HUES48 (cell line): Measurements from ENCODE around the gene GDA.

ENCODE experiments used
- H3K27ac ChIP-seq: one replicate; pipeline ENCODE4 v1.7.0; 2013; ENCODE audit warnings: low read depth, low read length, inconsistent platforms
- H3K27me3 ChIP-seq: 2 replicates; pipeline ENCODE4 v1.6.1; 2013; ENCODE audit warnings: mild to moderate bottlenecking, low read length; ENCODE audit not compliant: control insufficient read depth, insufficient read depth
- H3K36me3 ChIP-seq: 2 replicates; pipeline ENCODE4 v1.6.1; 2013; ENCODE audit warnings: low read length; ENCODE audit not compliant: control insufficient read depth, insufficient read depth
- H3K4me1 ChIP-seq: 2 replicates; pipeline ENCODE4 v1.6.1; 2013; ENCODE audit warnings: mild to moderate bottlenecking, low read length; ENCODE audit not compliant: control insufficient read depth, insufficient read depth
- H3K4me3 ChIP-seq: 2 replicates; pipeline ENCODE4 v1.5.1; 2013; ENCODE audit warnings: mild to moderate bottlenecking, low read depth, low read length
- H3K9ac ChIP-seq: 2 replicates; pipeline ENCODE4 v1.6.1; 2013; ENCODE audit warnings: mild to moderate bottlenecking, low read depth, low read length, moderate library complexity
- H3K9me3 ChIP-seq: 2 replicates; pipeline ENCODE4 v1.6.1; 2013; ENCODE audit warnings: low read length; ENCODE audit not compliant: control insufficient read depth, insufficient read depth

The GDA gene

DNA sequence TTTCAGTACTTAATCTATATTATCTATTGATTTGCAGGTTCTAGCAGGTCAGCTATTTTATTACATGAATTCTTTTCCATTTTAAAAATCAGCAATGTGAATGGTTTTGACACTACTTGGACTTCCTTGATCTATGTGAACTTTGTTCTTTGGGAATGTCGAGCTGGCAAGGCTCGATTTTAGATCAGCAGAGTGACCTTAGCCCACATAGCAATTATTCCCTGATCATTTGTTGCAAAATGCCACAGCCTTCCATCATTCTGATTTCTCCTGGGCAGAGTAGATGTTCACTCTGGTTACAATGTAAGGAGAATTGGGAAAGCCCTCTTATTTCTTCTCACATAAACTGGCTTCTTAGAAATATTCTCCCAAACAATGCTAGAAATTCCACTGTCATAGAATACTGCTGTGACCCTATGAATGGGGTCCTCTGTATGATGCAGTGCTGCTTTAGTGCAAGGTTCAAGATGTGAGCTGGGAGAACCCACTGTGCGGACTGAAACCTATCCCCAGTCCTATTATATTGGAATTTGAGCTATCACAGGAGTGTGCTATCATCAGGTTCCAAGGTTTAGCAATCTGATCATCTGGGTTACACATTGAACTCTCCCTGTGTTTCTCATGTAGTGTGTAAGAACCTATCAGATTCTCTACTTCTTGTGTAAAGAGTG lies 15.7 kb upstream of the GDA start:
- no peaks in the 10 kb centered on the region for H3K9me3 ChIP-seq
- H3K4me3 ChIP-seq: no peak overlapping the region
- no peak overlapping the region for H3K9ac ChIP-seq
- H3K4me1 ChIP-seq: no peaks in the 10 kb centered on the region
- no peak overlapping the region for H3K27ac ChIP-seq
- no peaks in the 10 kb centered on the region for H3K36me3 ChIP-seq
- H3K27me3 ChIP-seq: no peaks in the 10 kb centered on the region

DNA sequence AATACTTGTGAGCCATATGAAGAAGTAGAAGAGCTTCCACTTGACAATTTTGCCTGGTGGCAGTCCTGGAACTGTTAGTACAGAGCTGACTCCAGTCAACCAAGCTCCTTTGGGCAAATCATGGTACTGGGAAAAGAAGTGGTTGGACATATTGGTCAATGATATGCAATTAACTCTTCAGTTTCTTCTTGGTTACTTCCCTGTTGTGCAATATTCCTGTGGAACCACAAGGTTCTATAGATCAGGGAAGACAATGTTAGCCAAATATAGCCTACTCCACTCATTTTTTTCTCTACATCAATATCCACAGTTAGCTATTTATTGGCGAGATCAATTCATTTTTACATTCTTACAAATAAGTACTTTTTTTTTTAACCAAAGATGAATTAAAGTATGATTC lies 14.4 kb upstream of the GDA start:
- Histone ChIP-seq H3K27me3 (no peaks in the 10 kb centered on the region), H3K4me3 (no peak overlapping the region), H3K4me1 (no peaks in the 10 kb centered on the region), H3K36me3 (no peaks in the 10 kb centered on the region), H3K9me3 (no peaks in the 10 kb centered on the region), H3K9ac (no peak overlapping the region), H3K27ac (no peak overlapping the region)

DNA sequence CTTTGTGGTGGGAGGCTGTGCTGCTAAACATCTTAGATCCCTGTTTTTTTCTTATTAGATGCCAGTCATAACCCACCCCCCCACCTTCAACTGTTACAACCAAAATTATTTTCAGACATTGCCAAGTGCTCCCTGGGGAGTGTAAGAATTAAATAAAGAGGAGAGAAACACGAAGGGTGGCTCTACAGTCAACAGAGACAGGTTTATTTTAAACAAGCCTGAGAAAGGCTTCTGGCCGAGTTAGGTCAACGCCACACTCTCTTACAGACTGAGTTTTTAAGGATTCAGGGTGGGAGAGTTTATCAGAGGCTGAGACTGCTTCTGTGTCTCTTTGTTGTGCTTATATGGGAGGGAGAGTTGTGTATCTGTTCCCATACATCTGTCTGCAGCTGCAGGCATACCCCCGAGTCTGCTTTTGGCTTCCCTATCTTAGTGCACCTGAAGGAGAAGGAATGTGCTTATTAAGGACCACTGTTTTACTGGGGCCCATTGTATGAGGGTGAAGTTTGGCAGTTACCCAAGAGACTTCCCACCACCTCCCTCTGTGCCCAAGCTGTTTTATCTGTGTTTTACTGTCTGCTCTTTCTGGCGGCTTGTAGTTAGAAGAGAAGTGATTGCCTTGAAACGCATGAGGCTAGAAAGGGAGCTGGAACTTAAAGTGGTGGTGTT lies 11.4 kb upstream of the GDA start:
- Histone ChIP-seq H3K36me3 (no peaks in the 10 kb centered on the region), H3K9ac (no peak overlapping the region), H3K27ac (no peak overlapping the region), H3K27me3 (no peaks in the 10 kb centered on the region), H3K9me3 (no peaks in the 10 kb centered on the region), H3K4me3 (no peak overlapping the region), H3K4me1 (no peaks in the 10 kb centered on the region)

DNA sequence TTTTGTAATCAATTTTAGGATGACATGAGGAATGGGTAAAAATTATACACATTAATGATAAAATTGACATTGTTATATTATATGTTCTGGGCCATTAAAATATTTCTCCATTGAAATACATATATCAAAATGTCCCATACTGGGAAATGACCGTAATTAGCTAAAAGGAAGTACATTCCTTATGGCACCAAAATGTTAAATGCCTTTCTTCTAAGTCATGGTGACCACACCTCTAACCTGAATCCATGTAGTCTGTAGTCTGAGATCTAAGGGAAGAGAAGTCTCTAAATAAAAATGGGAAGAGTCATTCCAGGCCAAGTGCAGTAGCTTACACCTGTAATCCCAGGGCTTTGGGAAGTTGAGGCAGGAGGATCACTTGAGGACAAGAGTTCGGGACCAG lies 10.0 kb upstream of the GDA start:
- Histone ChIP-seq H3K4me1 (no peaks in the 10 kb centered on the region), H3K9ac (no peak overlapping the region), H3K4me3 (no peak overlapping the region), H3K36me3 (no peaks in the 10 kb centered on the region), H3K27me3 (no peaks in the 10 kb centered on the region), H3K27ac (no peak overlapping the region), H3K9me3 (no peaks in the 10 kb centered on the region)

DNA sequence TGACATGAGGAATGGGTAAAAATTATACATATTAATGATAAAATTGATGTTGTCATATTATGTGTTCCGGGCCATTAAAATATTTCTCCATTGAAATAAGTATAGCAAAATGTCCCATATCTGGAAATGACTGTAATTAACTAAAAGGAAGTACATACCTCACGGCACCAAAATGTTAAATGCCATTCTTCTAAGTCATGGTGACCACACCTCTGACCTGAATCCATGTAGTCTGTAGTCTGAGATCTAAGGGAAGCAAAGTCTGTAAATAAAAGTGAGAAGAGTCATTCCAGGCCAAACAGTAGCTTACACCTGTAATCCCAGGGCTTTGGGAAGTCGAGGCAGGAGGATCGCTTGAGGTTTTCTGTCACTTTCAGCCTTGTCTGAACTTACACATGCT lies 8.7 kb upstream of the GDA start:
- H3K9me3 ChIP-seq: no peaks in the 10 kb centered on the region
- no peaks in the 10 kb centered on the region for H3K27me3 ChIP-seq
- H3K27ac ChIP-seq: no peak overlapping the region
- no peak overlapping the region for H3K9ac ChIP-seq
- no peaks in the 10 kb centered on the region for H3K36me3 ChIP-seq
- no peaks in the 10 kb centered on the region for H3K4me1 ChIP-seq
- H3K4me3 ChIP-seq: no peak overlapping the region

DNA sequence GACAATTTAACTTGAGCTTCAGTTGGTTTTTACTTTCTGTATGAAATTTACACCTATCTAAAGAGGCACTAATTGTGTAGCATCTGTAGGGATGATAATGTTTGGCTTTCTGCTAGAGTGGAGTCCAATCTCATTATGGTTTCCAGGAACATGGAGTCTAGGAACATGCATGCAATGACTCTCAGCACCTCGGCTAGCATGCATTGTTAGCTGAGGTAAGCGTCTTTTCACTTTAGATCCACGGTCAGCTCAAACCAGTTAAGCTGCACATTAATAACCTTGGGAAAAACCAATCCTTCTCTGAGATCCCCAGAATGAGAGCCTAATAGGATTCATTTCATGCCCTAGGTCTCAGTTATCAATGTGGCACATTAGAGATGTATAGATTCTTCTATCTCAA lies 7.8 kb upstream of the GDA start:
- H3K4me3 ChIP-seq: no peak overlapping the region
- H3K27me3 ChIP-seq: no peaks in the 10 kb centered on the region
- H3K9ac ChIP-seq: no peak overlapping the region
- H3K9me3 ChIP-seq: no peaks in the 10 kb centered on the region
- H3K36me3 ChIP-seq: no peaks in the 10 kb centered on the region
- H3K4me1 ChIP-seq: no peaks in the 10 kb centered on the region
- no peak overlapping the region for H3K27ac ChIP-seq

DNA sequence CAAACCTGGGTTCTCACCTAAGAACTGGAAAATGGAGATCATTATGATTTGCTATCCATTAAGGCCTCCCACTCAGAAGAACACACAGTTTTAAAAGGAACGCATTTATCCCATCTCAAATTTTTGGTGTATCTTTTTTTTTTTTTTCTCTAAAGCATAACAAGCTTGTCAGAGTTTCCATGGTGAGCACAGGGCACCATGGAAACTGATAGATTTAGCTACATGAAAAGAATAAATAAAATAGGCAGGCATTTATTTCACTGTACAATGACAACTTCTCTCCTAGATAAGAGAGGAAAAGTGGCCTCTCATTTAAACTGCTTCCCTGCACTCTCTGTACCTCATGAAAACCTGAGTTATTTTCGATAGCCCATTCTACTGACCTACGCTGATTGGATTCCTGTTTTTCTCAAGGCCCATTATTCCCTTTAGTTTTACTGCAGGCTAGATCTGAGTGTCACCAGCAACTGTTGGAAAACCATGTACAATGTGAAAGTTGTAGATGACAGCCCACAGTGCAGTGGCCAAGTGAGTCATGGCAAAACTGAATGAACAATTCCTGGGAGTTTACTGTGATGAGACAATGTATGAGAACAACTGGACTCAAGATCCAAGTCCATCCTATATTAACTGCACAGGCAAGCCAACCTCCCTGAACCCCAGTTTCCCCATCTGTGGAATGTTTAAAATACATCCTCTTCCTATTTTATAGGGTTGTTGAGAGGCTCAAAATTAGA lies 4.3 kb upstream of the GDA start:
- Histone ChIP-seq H3K27me3 (peaks cover 25% of the 10 kb centered on the region), H3K4me1 (no peaks in the 10 kb centered on the region), H3K4me3 (no peak overlapping the region), H3K9ac (no peak overlapping the region), H3K9me3 (no peaks in the 10 kb centered on the region), H3K36me3 (no peaks in the 10 kb centered on the region), H3K27ac (no peak overlapping the region)

DNA sequence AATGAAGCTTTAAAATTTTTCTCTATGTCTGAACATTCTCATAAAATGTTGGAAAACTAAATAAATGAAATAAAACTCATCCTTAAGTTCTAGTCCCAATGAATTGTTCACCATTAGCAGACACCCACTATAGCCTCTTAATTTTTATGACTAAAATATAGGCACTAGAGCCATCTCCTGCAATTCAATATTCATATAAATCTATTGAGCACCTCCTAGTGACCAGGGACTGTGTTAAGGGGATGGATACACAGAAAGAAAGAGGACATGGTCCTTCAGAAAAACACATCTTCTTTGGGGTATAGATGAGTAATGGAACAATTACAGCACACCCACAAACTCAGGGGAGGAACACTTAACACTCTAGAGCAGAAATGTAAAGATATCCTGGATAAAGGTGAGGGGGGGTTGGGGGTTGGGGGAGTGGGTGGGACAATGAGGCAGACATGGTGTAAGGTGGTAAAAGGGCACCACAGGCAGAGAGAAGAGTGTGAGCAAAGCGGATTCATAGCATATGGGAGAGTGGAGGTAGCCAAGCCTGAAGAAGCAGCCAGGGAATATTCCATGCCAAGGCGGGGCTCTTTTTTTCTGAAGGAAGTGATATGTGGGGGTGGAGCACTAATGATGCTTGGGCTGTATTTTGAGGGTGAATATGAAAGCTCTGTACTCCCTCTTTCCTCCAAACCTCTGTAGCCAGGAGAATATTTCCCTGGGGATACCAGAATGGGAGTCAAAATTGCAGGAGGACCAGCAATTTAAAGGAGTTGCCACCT lies 3.3 kb upstream of the GDA start:
- Histone ChIP-seq H3K27ac (no peak overlapping the region), H3K4me1 (no peaks in the 10 kb centered on the region), H3K36me3 (no peaks in the 10 kb centered on the region), H3K9me3 (no peaks in the 10 kb centered on the region), H3K9ac (no peak overlapping the region), H3K4me3 (no peak overlapping the region), H3K27me3 (peaks cover 35% of the 10 kb centered on the region)

DNA sequence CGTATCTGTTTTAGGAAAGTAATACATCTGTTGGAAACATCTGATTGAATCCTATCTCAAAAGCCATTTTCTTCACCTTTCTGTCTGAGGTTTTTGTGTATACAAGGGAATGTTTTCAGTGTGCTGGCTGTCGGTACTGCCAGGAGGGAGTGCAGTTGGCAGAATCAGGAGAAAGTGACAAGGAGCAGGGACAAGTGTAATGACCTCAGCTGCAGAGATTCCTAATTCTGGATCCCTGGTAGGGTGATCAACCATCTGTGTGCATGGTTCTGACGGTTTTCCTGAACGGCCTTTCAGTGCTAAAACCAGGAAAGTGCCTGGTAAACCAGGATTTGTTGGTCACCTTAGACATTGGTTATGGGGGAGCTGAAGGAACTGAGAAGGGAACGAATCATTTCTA lies 1.6 kb upstream of the GDA start:
- H3K27ac ChIP-seq: no peak overlapping the region
- H3K9me3 ChIP-seq: no peaks in the 10 kb centered on the region
- H3K4me1 ChIP-seq: no peaks in the 10 kb centered on the region
- H3K27me3 ChIP-seq: peaks cover 39% of the 10 kb centered on the region
- no peaks in the 10 kb centered on the region for H3K36me3 ChIP-seq
- H3K4me3 ChIP-seq: no peak overlapping the region
- H3K9ac ChIP-seq: no peak overlapping the region

DNA sequence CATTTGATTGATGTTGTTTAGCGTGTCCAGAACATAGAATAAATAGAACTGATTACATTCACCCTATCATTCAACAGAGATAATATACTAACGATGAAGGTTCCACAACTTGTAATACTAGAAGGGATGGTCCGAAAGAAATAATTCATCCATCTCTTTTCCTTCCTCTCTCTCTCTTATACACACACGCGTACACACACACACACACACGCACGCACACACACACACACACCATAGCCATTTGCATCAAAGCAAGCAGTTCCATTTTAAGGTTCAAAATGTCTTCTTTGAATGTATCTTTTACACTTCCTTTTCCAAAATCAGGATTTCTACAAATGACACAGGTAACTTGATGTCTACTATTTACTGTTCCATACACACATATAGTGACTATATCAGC lies 887 bp downstream of the GDA start:
- Histone ChIP-seq H3K27me3 (peaks cover 39% of the 10 kb centered on the region), H3K4me3 (peak overlapping the region; percentile 57; the same call in 1 of the 2 replicates), H3K27ac (no peak overlapping the region), H3K36me3 (no peaks in the 10 kb centered on the region), H3K9ac (no peak overlapping the region), H3K9me3 (no peaks in the 10 kb centered on the region), H3K4me1 (no peaks in the 10 kb centered on the region)

DNA sequence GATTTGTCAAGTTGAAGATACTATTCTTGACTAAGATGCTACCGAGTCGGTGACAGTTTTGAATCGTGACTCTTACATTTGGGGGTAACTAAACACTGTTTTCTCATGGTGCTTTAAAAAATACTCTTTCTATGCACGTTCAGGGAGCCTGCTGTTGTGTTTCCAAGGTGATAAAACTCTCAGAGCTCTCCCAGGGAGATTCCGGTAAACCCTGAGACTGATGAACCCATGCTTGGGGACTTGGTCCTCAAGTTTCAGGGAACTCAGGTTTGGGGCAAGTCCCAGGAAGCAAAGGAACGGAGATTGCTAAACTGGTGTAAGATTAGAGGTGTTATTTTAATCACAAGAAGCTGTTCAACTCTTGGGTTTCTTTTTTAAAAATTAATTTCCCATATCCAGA lies 1.4 kb downstream of the GDA start:
- Histone ChIP-seq H3K36me3 (no peaks in the 10 kb centered on the region), H3K9me3 (no peaks in the 10 kb centered on the region), H3K27ac (no peak overlapping the region), H3K4me3 (no peak overlapping the region), H3K4me1 (no peaks in the 10 kb centered on the region), H3K27me3 (peaks cover 39% of the 10 kb centered on the region), H3K9ac (no peak overlapping the region)
